Gastroesophageal sphincter (tissue), 4 donors: ENCODE results near the gene NUDT16L1. TPM values are rescaled to one million over a fixed set of nuclear protein-coding genes. Genes with fewer than 3 reads are reported as not detected.
A peak's percentile ranks its signal among the peaks of the same experiment; 100 is the strongest.
"Not testable (repeated sequence)": the region's sequence is repeated elsewhere in the genome, so short reads cannot be mapped to it uniquely, and the experiment has no call there.

Experiments
- ATAC-seq: fragments of 150-250 bp; one replicate; pipeline ENCODE4 v1.9.1; 2016; ENCODE audit warnings: mild to moderate bottlenecking, moderate library complexity
- H3K27ac ChIP-seq, 4 donors: fragments of 200-600 bp; sonication (generic) in 3 of 4; 1 replicate in 3 of 4; 2 replicates in 1 of 4; pipeline ENCODE4 v1.5.1; 2016 to 2019
- H3K27me3 ChIP-seq: fragments of 200-600 bp; sonication (generic); one replicate; pipeline ENCODE4 v1.5.1; 2019
- H3K36me3 ChIP-seq, 2 donors: fragments of 200-600 bp; sonication (generic); one replicate each; pipeline ENCODE4 v1.5.1; 2019; ENCODE audit warnings: control low read depth in 1 of 2
- H3K4me1 ChIP-seq, 3 donors: fragments of 200-600 bp; sonication (generic); 1 replicate in 2 of 3; 2 replicates in 1 of 3; pipeline ENCODE4 v1.5.1; 2016 to 2019; ENCODE audit warnings: control low read depth in 2 of 3
- H3K4me3 ChIP-seq, 2 donors: fragments of 200-600 bp; sonication (generic); one replicate each; pipeline ENCODE4 v1.5.1; 2019; ENCODE audit warnings: mild to moderate bottlenecking in 1 of 2, moderate library complexity in 1 of 2
- H3K9me3 ChIP-seq, 3 donors: fragments of 200-600 bp; sonication (generic); one replicate each; pipeline ENCODE4 v1.5.1; 2017 to 2019; ENCODE audit warnings: control low read depth in 2 of 3
- CTCF ChIP-seq, 4 experiments: fragments of 200-600 bp in 2 of 4; fragments of 450-650 bp in 2 of 4; sonication (generic) in 1 of 4; IDR thresholded peaks; one replicate each; pipeline ENCODE4 v1.5.1; 2017 to 2019; ENCODE audit warnings: antibody characterized with exemption in 4 of 4, mild to moderate bottlenecking in 2 of 4, moderate library complexity in 2 of 4
- EP300 ChIP-seq: sonication (generic); formaldehyde crosslinking; IDR thresholded peaks from one replicate; pipeline ENCODE4 v1.6.1; 2017; ENCODE audit warnings: antibody characterized with exemption, mild to moderate bottlenecking
- POLR2A ChIP-seq, 2 donors: fragments of 450-650 bp; IDR thresholded peaks; one replicate each; pipeline ENCODE4 v1.6.1; 2017; ENCODE audit warnings: antibody characterized with exemption in 2 of 2, mild to moderate bottlenecking in 2 of 2, moderate library complexity in 1 of 2
- POLR2AphosphoS5 ChIP-seq: sonication (generic); formaldehyde crosslinking; IDR thresholded peaks from one replicate; pipeline ENCODE4 v1.6.1; 2017; ENCODE audit warnings: antibody characterized with exemption
- WGBS, 2 donors: methylation state at CpG; one replicate each; pipeline ENCODE4 v1.1.5; 2018; ENCODE audit warnings: low coverage in 1 of 2; 5-methylcytosine and 5-hydroxymethylcytosine counted together
- small RNA-seq, 4 donors: library from RNA; depleted of rRNA; stranded (forward); fragments of <200 nt; gene quantifications; one replicate each; pipeline ENCODE3, GENCODE V24; 2016
- total RNA-seq, 4 donors: library from RNA; depleted of rRNA; stranded (reverse); fragments of >200 nt; gene quantifications; one replicate each; pipeline ENCODE4 v1.1.0, GENCODE V29; 2016

Gene NUDT16L1
- total RNA-seq, 4 donors from 2014 or later, result 14.8 to 26.3 (median 21.4) TPM

- no peak for TF ChIP-seq POLR2AphosphoS5
- TF ChIP-seq EP300, result no peak
- TF ChIP-seq POLR2A (IDR thresholded peaks at IDR 0.05), result no peak
- no peak for TF ChIP-seq CTCF (IDR thresholded peaks at IDR 0.05)
- Histone ChIP-seq H3K4me1 (peaks cover 0 to 22% (median 5%) of the 10 kb centered on the region in 3 donors), H3K4me3 (no peak overlapping the region), H3K36me3 (no peaks in the 10 kb centered on the region), H3K9me3 (no peaks in the 10 kb centered on the region), H3K27me3 (no peaks in the 10 kb centered on the region), H3K27ac (no peak overlapping the region)
- ATAC-seq, result no peak
- 80 to 81% methylated on average over 6 to 8 of the region's 15 CpGs for WGBS, 2 donors
These were observed 44.2 kb downstream of the NUDT16L1 start for GRCh38 chr16:4737545-4737944.

GRCh38 chr16:4738370-4738769 is 45.0 kb downstream of the NUDT16L1 start:
- 80 to 88% methylated on average over 1 of the region's 5 CpGs for WGBS, 2 donors
- not testable (repeated sequence) for ATAC-seq, H3K27ac ChIP-seq

GRCh38 chr16:4743226-4743878 is 50.0 kb downstream of the NUDT16L1 start:
- TF ChIP-seq EP300 (no peak), POLR2AphosphoS5 (no peak), POLR2A (IDR thresholded peaks at IDR 0.05) (no peak), CTCF (IDR thresholded peaks at IDR 0.05) (no peak)
- Histone ChIP-seq H3K9me3 (no peaks in the 10 kb centered on the region), H3K27me3 (no peaks in the 10 kb centered on the region), H3K4me1 (peaks cover 0 to 27% (median 3%) of the 10 kb centered on the region in 3 donors), H3K36me3 (no peaks in the 10 kb centered on the region), H3K4me3 (peak overlapping the region in 1 of 2 donors; percentile 12), H3K27ac (no peak overlapping the region)
- no peak for ATAC-seq
- WGBS, 2 donors, result 35 to 48% methylated on average over 5 to 11 of the region's 14 CpGs

More at GRCh38 chr16:4738370-4738769, 45.0 kb downstream of the NUDT16L1 start:
- not testable (repeated sequence) for H3K4me3 ChIP-seq, H3K27me3 ChIP-seq, H3K36me3 ChIP-seq, H3K9me3 ChIP-seq
- peaks cover 0 to 21% (median 5%) of the 10 kb centered on the region in 3 donors for H3K4me1 ChIP-seq

- H3K36me3 ChIP-seq, result peaks cover 0 to 14% of the 10 kb centered on the region in 2 donors
- 48 to 72% methylated on average over 7 to 8 of the region's 13 CpGs for WGBS, 2 donors
- no peak overlapping the region for H3K4me3 ChIP-seq
- ATAC-seq, result peak; percentile 25
- H3K27me3 ChIP-seq, result no peaks in the 10 kb centered on the region
- no peak for TF ChIP-seq EP300
- H3K9me3 ChIP-seq, result no peaks in the 10 kb centered on the region
- peaks cover 0 to 27% (median 3%) of the 10 kb centered on the region in 3 donors for H3K4me1 ChIP-seq
- no peak overlapping the region for H3K27ac ChIP-seq
These were observed 51.4 kb downstream of the NUDT16L1 start for GRCh38 chr16:4744555-4745273.

GRCh38 chr16:4745274-4745569 is 51.9 kb downstream of the NUDT16L1 start:
- H3K36me3 ChIP-seq, result peaks cover 0 to 19% of the 10 kb centered on the region in 2 donors
- no peaks in the 10 kb centered on the region for H3K9me3 ChIP-seq
- no peak for ATAC-seq
- peaks cover 0 to 27% (median 3%) of the 10 kb centered on the region in 3 donors for H3K4me1 ChIP-seq
- TF ChIP-seq POLR2A (IDR thresholded peaks at IDR 0.05), result no peak
- TF ChIP-seq CTCF (IDR thresholded peaks at IDR 0.05), result no peak
- TF ChIP-seq EP300, result no peak
- no peak for TF ChIP-seq POLR2AphosphoS5
- H3K4me3 ChIP-seq, result no peak overlapping the region
- WGBS, 2 donors, result 0% methylated on average over 1 of the region's 3 CpGs; no CpG with 5 or more reads in 1 of the 2 donors
- no peaks in the 10 kb centered on the region for H3K27me3 ChIP-seq
- no peak overlapping the region for H3K27ac ChIP-seq

Small RNA genes within 50 kb of the gene (small RNA-seq; reads per million reads assigned to genes)
- 0 reads per million in 4 donors for gene MIR6769A

Other genes with a start within 250 kb of the NUDT16L1 start
- gene NMRAL1, start 218.9 kb upstream of the NUDT16L1 start, total RNA-seq, result 10 to 100 TPM; 32.9 to 49.7 (median 39.3) TPM
- 10 to 100 TPM; 26.3 to 66.3 (median 36.2) TPM for gene HMOX2, start 217.2 kb upstream of the NUDT16L1 start, total RNA-seq
- 10 to 100 TPM; 13.2 to 31.5 (median 18.7) TPM for gene CDIP1, start 154.8 kb upstream of the NUDT16L1 start, total RNA-seq
- gene C16orf96, start 137.2 kb upstream of the NUDT16L1 start, total RNA-seq, result under 1 TPM in 1 of 4 donors, not detected in 3; 0.40 TPM
- gene UBALD1, start 78.7 kb upstream of the NUDT16L1 start, total RNA-seq, result 10 to 100 TPM in 3 of 4 donors, 1 to 10 TPM in 1; 5.9 to 24.0 (median 14.3) TPM
- 10 to 100 TPM; 29.2 to 67.0 (median 40.5) TPM for gene MGRN1, start 68.7 kb upstream of the NUDT16L1 start, total RNA-seq
- 10 to 100 TPM; 23.3 to 47.8 (median 27.6) TPM for gene ANKS3, start 40.7 kb downstream of the NUDT16L1 start, total RNA-seq
- gene DNAAF8, start 41.0 kb downstream of the NUDT16L1 start, total RNA-seq, result under 1 TPM; 0.54 to 0.89 (median 0.65) TPM
- 10 to 100 TPM; 12.6 to 15.8 (median 13.8) TPM for gene ZNF500, start 73.6 kb downstream of the NUDT16L1 start, total RNA-seq
- not detected for gene SEPTIN12, start 94.8 kb downstream of the NUDT16L1 start, total RNA-seq
- gene SMIM22, start 101.8 kb downstream of the NUDT16L1 start, total RNA-seq, result not detected
- gene ROGDI, start 109.1 kb downstream of the NUDT16L1 start, total RNA-seq, result 10 to 100 TPM; 37.6 to 85.9 (median 62.6) TPM
- gene GLYR1, start 153.7 kb downstream of the NUDT16L1 start, total RNA-seq, result 100 to 1,000 TPM in 2 of 4 donors, 10 to 100 TPM in 2; 86.0 to 129 (median 97.0) TPM
- 10 to 100 TPM; 22.8 to 46.2 (median 28.0) TPM for gene UBN1, start 153.9 kb downstream of the NUDT16L1 start, total RNA-seq
- gene PPL, start 243.6 kb downstream of the NUDT16L1 start, total RNA-seq, result 10 to 100 TPM; 53.7 to 82.5 (median 76.5) TPM